ENCODE data around the gene LMBR1.

GRCh38 chr7:156776527-156776926 lies 116.5 kb downstream of the LMBR1 start:
- TF ChIP-seq, protein P1, sequence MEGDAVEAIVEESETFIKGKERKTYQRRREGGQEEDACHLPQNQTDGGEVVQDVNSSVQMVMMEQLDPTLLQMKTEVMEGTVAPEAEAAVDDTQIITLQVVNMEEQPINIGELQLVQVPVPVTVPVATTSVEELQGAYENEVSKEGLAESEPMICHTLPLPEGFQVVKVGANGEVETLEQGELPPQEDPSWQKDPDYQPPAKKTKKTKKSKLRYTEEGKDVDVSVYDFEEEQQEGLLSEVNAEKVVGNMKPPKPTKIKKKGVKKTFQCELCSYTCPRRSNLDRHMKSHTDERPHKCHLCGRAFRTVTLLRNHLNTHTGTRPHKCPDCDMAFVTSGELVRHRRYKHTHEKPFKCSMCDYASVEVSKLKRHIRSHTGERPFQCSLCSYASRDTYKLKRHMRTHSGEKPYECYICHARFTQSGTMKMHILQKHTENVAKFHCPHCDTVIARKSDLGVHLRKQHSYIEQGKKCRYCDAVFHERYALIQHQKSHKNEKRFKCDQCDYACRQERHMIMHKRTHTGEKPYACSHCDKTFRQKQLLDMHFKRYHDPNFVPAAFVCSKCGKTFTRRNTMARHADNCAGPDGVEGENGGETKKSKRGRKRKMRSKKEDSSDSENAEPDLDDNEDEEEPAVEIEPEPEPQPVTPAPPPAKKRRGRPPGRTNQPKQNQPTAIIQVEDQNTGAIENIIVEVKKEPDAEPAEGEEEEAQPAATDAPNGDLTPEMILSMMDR (IDR thresholded peaks at IDR 0.05) = no peak
- TF ChIP-seq POLR2A (IDR thresholded peaks at IDR 0.05) = no peak
